HG02588 (cell line): ENCODE results near the gene PRR5L.
A peak's percentile ranks its signal among the peaks of the same experiment; 100 is the strongest.

Experiments
- ATAC-seq: cut with Tn5 transposase; IDR thresholded peaks from one replicate; pipeline ENCODE4 v1.9.1; 2021; ENCODE audit warnings: mild to moderate bottlenecking, moderate library complexity; ENCODE audit not compliant: unreplicated experiment

Gene PRR5L

GRCh38 chr11:36295926-36296325 lies at the start of gene PRR5L:
PRR5L (plus strand) TSS chr11:36296288; CDS start chr11:36401122, 104,834 bp downstream.
- ATAC-seq: no peak

- ATAC-seq: no peak
These were observed 48.6 kb upstream of the PRR5L start for GRCh38 chr11:36247493-36247892.

- ATAC-seq: no peak
These were observed 47.7 kb upstream of the PRR5L start for GRCh38 chr11:36248436-36248835.

- ATAC-seq: no peak
These were observed 46.8 kb upstream of the PRR5L start for GRCh38 chr11:36249246-36249645.

GRCh38 chr11:36251823-36252222 lies 44.3 kb upstream of the PRR5L start:
- no peak for ATAC-seq

GRCh38 chr11:36253238-36253637 lies 42.9 kb upstream of the PRR5L start:
- no peak for ATAC-seq

GRCh38 chr11:36254713-36255112 lies 41.4 kb upstream of the PRR5L start:
- no peak for ATAC-seq

GRCh38 chr11:36257351-36257750 lies 38.7 kb upstream of the PRR5L start:
- ATAC-seq: no peak

- ATAC-seq: no peak
These were observed 37.2 kb upstream of the PRR5L start for GRCh38 chr11:36258730-36259360.

- ATAC-seq: no peak
These were observed 35.0 kb upstream of the PRR5L start for GRCh38 chr11:36261094-36261493.

GRCh38 chr11:36264011-36264972 lies 31.8 kb upstream of the PRR5L start:
- ATAC-seq: no peak

- no peak for ATAC-seq
These were observed 31.1 kb upstream of the PRR5L start for GRCh38 chr11:36264973-36265344.

- ATAC-seq: peak; percentile 63
These were observed 30.1 kb upstream of the PRR5L start for GRCh38 chr11:36265793-36266628.

GRCh38 chr11:36266767-36267166 lies 29.3 kb upstream of the PRR5L start:
- no peak for ATAC-seq

- ATAC-seq: no peak
These were observed 27.6 kb upstream of the PRR5L start for GRCh38 chr11:36268337-36268985.

- no peak for ATAC-seq
These were observed 25.4 kb upstream of the PRR5L start for GRCh38 chr11:36270701-36271100.

- no peak for ATAC-seq
These were observed 24.2 kb upstream of the PRR5L start for GRCh38 chr11:36271794-36272407.

- no peak for ATAC-seq
These were observed 23.0 kb upstream of the PRR5L start for GRCh38 chr11:36273110-36273509.

GRCh38 chr11:36274414-36274813 lies 21.7 kb upstream of the PRR5L start:
- ATAC-seq: no peak

- ATAC-seq: no peak
These were observed 17.4 kb upstream of the PRR5L start for GRCh38 chr11:36278531-36279282.
